AG04450 (cell line): ENCODE results near the gene DAAM2. TPM values are rescaled to one million over a fixed set of nuclear protein-coding genes. Genes with fewer than 3 reads are reported as not detected.

ENCODE experiments used
- CTCF ChIA-PET: fragments of 300-600, 350-600 bp; formaldehyde crosslinking; extraction: SDS; loops from one replicate; lab custom pipeline; 2022; ENCODE audit warnings: antibody characterized with exemption, inconsistent platforms; lab: Charles Lee
- POLR2A ChIA-PET: fragments of 350-600 bp; formaldehyde crosslinking; extraction: SDS; loops from one replicate; lab custom pipeline; 2021; ENCODE audit warnings: antibody characterized with exemption, inconsistent platforms; lab: Yijun Ruan, JAX
- DNase-seq: peaks from one replicate; pipeline ENCODE4 v3.0.0-alpha.2; 2011; ENCODE audit warnings: low read depth, low spot score
- H3K27ac ChIP-seq: one replicate; pipeline ENCODE4 v1.5.1; 2012; ENCODE audit warnings: low read depth, low read length, control low read depth
- H3K27me3 ChIP-seq: one replicate; pipeline ENCODE4 v1.6.0; 2012; ENCODE audit warnings: low read length; ENCODE audit not compliant: control insufficient read depth, insufficient read depth
- H3K4me3 ChIP-seq: 2 replicates; pipeline ENCODE4 v1.5.1; 2011; ENCODE audit warnings: mild to moderate bottlenecking, low read depth, low read length, control low read depth
- H3K9me3 ChIP-seq: 2 replicates; pipeline ENCODE4 v1.5.1; 2012; ENCODE audit warnings: low read length; ENCODE audit not compliant: control insufficient read depth, insufficient read depth
- polyA plus RNA-seq: library from polyadenylated mRNA; depleted of rRNA; stranded (reverse); fragments of >200 nt; gene quantifications from 2 replicates; pipeline ENCODE4 v1.2.3, GENCODE V29; 2011
- TF ChIP-seq, protein P1 (sequence below): IDR thresholded peaks from 2 replicates; pipeline ENCODE4 v1.5.1; 2011; ENCODE audit warnings: low read depth, low read length, control low read depth, inconsistent platforms

Gene DAAM2
- polyA plus RNA-seq, 1 experiment = 2.9 TPM

DNA sequence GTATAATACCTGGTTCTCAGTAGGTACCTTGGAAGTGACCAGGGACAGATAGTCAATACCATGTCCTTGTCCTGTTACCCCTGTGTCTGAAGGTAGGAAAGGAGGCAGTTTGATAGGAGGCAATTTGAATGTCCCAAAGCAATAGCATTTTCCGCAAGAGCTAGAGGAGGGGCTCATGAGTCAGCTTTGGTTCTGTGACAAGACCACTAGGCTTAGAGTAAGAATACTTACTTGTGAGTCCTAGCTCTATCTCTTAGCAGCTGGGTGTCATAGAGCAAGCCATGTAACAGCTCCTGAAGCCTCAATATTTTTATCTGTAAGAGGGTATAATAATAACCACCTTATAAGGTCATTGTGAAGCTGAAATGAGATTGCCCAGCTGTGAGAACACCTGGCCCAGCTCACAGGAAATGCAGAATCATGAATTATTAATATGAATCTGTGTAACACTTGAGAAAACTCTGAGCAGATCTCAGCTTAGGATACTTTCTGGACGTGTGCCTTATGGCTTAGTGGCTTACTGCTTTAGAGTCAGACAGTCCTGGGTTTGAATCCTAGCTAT is 58.6 kb downstream of the DAAM2 start:
- no peaks in the 10 kb centered on the region for H3K9me3 ChIP-seq
- DNase-seq = no peak
- no peak overlapping the region for H3K27ac ChIP-seq
- POLR2A ChIA-PET = interaction anchor here (1.5 kb wide), 1 partner anchor 32 kb away, joined by 4 read pairs; no protein-coding TSS in a partner anchor
- CTCF ChIA-PET = interaction anchor here (7.4 kb wide), 1 partner anchor 15 kb away, joined by 45 read pairs; no protein-coding TSS in a partner anchor
- H3K4me3 ChIP-seq = no peak overlapping the region
- H3K27me3 ChIP-seq = peaks cover 3% of the 10 kb centered on the region
- TF ChIP-seq, protein P1, sequence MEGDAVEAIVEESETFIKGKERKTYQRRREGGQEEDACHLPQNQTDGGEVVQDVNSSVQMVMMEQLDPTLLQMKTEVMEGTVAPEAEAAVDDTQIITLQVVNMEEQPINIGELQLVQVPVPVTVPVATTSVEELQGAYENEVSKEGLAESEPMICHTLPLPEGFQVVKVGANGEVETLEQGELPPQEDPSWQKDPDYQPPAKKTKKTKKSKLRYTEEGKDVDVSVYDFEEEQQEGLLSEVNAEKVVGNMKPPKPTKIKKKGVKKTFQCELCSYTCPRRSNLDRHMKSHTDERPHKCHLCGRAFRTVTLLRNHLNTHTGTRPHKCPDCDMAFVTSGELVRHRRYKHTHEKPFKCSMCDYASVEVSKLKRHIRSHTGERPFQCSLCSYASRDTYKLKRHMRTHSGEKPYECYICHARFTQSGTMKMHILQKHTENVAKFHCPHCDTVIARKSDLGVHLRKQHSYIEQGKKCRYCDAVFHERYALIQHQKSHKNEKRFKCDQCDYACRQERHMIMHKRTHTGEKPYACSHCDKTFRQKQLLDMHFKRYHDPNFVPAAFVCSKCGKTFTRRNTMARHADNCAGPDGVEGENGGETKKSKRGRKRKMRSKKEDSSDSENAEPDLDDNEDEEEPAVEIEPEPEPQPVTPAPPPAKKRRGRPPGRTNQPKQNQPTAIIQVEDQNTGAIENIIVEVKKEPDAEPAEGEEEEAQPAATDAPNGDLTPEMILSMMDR = no peak

DNA sequence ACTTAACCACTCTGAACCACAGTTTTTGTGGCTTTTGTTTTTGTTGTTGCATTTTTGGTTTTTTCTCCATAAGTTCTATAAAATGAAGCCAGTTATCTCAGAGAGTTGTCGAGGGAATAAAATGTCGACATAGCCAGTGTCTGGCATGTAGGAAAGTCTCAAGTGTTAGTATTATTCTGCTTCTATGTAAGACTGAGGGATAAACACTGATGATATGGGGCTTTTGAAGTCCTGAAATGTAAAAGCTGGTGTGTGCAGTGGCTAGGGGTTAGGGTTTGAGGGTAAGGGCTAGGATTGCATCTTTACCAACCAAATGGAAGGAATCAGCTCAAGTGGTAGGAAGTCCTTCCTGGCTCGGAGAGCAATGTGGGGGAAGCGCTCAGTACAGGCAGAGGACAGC is 59.2 kb downstream of the DAAM2 start:
- ChIA-PET CTCF (interaction anchor here (7.4 kb wide), 1 partner anchor 14 kb away, joined by 45 read pairs; no protein-coding TSS in a partner anchor), POLR2A (interaction anchor here (1.5 kb wide), 1 partner anchor 31 kb away, joined by 4 read pairs; no protein-coding TSS in a partner anchor)
- Histone ChIP-seq H3K4me3 (no peak overlapping the region), H3K27me3 (peaks cover 3% of the 10 kb centered on the region), H3K9me3 (no peaks in the 10 kb centered on the region), H3K27ac (no peak overlapping the region)
- TF ChIP-seq, protein P1 = no peak
- DNase-seq = no peak

DNA sequence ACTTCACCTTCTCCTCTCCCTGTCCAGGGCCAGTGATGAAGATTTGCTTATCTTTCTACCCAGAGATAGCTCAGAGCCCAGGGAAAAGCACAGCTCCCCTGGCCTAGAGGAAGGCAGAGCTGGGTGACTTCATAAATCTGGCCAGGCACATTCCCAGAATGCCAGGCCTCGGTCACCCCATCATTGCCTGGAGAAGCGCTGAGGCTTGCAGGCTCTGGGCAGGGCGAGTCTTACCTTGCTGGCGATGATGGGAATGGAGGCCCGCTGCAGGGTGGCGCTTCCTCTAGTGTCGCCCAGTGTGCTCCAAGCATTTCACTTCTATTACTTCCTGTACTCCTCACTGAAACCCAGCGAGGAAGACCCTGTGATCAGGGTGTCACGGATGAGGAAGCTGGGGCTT is 60.1 kb downstream of the DAAM2 start:
- CTCF ChIA-PET = interaction anchor here (7.4 kb wide), 1 partner anchor 13 kb away, joined by 45 read pairs; no protein-coding TSS in a partner anchor
- DNase-seq = no peak
- Histone ChIP-seq H3K27me3 (peaks cover 3% of the 10 kb centered on the region), H3K27ac (no peak overlapping the region), H3K4me3 (no peak overlapping the region), H3K9me3 (no peaks in the 10 kb centered on the region)
- POLR2A ChIA-PET = no interaction called here
- TF ChIP-seq, protein P1 = no peak

DNA sequence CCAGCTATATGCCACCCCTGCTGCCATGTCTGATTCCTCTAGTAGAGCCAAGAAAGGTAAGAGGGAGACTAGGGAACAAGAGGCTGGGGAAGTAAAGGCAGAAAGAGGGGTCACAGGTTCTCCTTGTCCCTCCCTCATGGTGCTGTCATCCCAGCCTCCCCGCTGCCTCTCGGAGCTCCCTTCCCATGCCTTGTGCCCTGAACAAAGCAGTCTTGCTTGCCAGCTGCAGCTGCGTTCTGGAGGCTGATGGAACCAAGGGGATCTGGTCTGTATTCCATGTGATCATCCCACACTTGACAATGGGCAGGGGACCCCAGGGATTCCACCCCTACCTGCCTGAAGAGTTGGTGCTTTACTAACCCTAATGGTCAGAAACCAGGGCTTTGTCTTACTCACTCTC is 61.4 kb downstream of the DAAM2 start:
- DNase-seq = no peak
- TF ChIP-seq, protein P1 = no peak
- ChIA-PET CTCF (interaction anchor here (4.6 to 7.4 kb wide), 2 partner anchors 12 kb away, joined by 45 to 48 read pairs; no protein-coding TSS in a partner anchor), POLR2A (no interaction called here)
- no peak overlapping the region for H3K27ac ChIP-seq
- peaks cover 3% of the 10 kb centered on the region for H3K27me3 ChIP-seq
- H3K4me3 ChIP-seq = no peak overlapping the region
- H3K9me3 ChIP-seq = no peaks in the 10 kb centered on the region

DNA sequence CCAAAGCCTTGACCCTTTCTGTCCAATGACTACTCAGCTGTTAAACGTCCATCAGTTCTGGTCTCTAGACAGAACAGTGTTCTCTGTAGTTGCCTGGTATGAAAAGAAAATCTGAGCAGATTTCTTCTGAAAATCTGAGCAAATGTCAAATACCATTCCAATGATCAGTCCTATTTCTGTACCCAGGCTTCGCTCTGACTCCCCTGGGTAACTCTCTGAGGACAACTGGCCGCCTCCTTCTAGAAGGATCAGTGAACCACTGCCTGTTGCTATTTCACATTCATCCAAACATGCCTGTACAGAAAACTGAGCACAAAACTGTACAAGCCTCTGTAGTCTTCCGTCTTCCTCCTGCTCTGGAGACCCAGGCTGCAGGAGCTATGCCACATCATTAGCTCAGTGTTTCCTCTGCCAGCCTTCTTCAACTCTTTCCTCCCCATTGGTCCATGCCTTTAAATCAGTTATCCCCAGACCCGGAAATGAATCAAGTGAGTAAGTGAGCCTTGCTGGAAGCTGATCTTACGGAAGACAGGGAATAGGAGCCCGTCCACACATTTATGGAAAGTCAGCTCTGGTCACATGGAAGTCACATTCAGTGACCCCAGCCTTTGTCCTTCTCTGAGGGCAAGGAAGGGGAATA is 63.3 kb downstream of the DAAM2 start:
- no peaks in the 10 kb centered on the region for H3K9me3 ChIP-seq
- H3K27ac ChIP-seq = no peak overlapping the region
- DNase-seq = no peak
- POLR2A ChIA-PET = no interaction called here
- no peak overlapping the region for H3K4me3 ChIP-seq
- H3K27me3 ChIP-seq = peaks cover 3% of the 10 kb centered on the region
- CTCF ChIA-PET = interaction anchor here (0.6 to 4.6 kb wide), 4 partner anchors 10 to 735 kb away, joined by 3 to 48 read pairs (median 4); no protein-coding TSS in a partner anchor
- TF ChIP-seq, protein P1 = no peak
